WI38 (cell line): ENCODE data around the gene SERPINE1.
"Not testable (repeated sequence)": the region's sequence is repeated elsewhere in the genome, so short reads cannot be mapped to it uniquely, and the experiment has no call there.

Experiments
- H3K4me3 ChIP-seq: 2 replicates; pipeline ENCODE4 v1.5.1; 2011; ENCODE audit warnings: low read depth, mild to moderate bottlenecking, control low read depth, low read length
- TF ChIP-seq, protein P1 (sequence below): IDR thresholded peaks from 2 replicates; pipeline ENCODE4 v1.5.1; 2012; ENCODE audit warnings: low read depth, mild to moderate bottlenecking, control low read depth, low read length

SERPINE1 gene

DNA sequence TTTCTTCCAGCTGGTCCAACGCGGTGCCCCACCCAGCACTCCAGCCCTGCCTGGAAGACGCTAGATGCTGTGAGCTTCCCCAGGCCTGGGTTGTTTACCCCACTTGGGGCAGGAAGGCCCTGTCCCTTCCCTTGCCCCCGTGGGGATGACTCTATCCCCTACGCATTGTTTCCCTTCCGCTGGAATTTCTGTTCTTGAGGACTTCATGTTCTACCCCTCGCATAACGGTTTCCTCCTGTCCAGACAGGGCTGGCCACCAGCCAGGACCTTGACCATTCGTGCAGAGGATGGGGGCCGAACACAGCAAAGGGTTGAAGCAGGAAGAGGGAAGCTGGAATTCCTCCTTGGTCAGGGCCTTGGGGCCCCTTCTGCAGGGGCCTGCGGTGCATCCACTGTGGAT, 14.7 kb upstream of the SERPINE1 start:
- no peak overlapping the region for H3K4me3 ChIP-seq
- TF ChIP-seq, protein P1, sequence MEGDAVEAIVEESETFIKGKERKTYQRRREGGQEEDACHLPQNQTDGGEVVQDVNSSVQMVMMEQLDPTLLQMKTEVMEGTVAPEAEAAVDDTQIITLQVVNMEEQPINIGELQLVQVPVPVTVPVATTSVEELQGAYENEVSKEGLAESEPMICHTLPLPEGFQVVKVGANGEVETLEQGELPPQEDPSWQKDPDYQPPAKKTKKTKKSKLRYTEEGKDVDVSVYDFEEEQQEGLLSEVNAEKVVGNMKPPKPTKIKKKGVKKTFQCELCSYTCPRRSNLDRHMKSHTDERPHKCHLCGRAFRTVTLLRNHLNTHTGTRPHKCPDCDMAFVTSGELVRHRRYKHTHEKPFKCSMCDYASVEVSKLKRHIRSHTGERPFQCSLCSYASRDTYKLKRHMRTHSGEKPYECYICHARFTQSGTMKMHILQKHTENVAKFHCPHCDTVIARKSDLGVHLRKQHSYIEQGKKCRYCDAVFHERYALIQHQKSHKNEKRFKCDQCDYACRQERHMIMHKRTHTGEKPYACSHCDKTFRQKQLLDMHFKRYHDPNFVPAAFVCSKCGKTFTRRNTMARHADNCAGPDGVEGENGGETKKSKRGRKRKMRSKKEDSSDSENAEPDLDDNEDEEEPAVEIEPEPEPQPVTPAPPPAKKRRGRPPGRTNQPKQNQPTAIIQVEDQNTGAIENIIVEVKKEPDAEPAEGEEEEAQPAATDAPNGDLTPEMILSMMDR: no peak

DNA sequence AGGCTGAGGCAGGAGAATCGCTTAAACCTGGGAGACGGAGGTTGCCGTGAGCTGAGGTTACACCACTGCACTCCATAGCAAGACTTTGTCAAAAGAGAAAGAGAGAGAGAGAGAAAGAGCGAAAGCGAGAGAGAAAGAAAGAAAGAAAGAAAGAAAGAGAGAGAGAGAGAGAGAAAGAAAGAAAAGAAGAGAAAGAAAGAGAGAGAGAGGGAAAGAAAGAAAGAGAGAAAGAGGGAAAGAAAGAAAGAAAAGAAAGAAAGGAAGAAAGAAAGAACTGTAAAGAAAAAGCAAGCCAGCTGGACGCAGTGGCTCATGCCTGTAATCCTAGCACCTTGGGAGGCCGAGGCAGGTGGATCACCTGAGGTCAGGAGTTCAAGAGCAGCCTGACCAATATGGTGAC, 13.8 kb upstream of the SERPINE1 start:
- H3K4me3 ChIP-seq: not testable (repeated sequence)

DNA sequence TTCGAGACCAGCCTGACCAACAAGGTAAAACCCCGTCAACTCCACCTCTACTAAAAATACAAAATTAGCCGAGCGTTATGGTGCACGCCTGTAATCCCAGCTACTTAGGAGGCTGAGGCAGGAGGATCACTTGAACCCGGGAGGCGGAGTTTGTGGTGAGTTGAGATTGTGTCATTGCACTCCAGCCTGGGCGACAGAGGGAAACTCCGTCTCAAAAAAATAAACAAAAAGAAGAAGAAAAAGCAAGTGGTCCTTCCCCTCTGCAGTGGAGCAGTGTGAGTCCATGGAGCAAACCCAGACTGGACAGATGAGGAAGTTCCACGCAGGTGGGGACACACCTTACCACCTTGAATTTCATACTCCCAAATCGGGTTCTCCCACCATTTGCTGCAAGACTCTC, 13.1 kb upstream of the SERPINE1 start:
- TF ChIP-seq, protein P1: no peak
- no peak overlapping the region for H3K4me3 ChIP-seq

DNA sequence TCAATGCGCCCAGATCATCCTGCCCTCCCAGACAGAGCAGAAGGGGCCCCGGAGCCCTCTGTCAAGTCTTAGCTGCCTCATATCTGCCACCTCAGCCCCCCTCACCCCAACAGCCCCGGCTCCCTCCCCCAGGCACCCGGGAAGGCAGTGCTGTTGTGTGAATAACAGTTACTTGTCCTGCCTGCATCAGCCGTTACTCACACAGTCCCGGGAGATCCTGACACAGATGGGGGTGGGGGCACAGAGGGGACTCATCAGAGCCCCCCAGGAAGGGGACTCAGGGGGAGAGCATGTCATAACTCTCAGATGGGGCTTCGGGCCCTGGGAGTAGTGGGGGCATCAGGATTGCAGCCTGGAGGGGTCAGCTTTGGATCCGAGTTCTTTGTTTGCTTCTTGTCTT, 12.4 kb upstream of the SERPINE1 start:
- TF ChIP-seq, protein P1: no peak
- H3K4me3 ChIP-seq: no peak overlapping the region

DNA sequence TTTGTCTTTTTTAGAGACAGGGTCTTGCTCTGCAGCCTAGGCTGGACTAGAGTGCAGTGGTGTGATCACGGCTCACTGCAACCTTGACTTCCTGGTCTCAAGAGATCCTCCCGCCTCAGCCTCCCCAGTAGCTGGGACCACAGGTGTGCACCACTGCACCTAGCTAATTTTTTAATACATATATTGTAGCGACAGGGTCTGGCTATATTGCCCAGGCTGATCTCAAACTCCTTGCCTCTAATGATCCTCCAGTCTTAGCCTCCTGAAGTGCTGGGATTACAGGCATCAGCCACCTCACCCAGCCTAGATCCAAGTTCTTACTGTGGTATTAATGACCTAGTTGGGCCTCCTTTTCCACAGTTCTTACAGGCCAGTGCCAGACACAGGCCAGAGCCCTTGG, 11.7 kb upstream of the SERPINE1 start:
- H3K4me3 ChIP-seq: no peak overlapping the region
- TF ChIP-seq, protein P1: no peak

DNA sequence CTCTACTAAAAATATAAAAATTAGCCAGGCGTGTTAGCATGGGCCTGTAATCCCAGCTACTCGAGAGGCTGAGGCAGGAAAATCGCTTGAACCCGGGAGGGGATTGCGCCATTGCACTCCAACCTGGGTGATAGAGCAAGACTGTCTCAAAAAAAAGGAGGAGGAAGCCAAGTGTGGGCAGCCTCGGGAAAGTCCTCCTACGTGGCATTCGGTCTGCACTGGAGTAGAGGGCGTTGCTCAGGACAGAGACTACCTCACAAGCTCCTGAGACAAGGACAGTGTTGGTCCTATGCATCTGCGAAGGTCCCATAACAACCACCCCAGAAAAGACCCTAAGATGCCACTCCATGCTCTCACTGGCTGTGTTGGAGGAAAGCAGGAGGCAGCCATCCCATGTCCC, 10.0 kb upstream of the SERPINE1 start:
- TF ChIP-seq, protein P1: no peak
- no peak overlapping the region for H3K4me3 ChIP-seq

DNA sequence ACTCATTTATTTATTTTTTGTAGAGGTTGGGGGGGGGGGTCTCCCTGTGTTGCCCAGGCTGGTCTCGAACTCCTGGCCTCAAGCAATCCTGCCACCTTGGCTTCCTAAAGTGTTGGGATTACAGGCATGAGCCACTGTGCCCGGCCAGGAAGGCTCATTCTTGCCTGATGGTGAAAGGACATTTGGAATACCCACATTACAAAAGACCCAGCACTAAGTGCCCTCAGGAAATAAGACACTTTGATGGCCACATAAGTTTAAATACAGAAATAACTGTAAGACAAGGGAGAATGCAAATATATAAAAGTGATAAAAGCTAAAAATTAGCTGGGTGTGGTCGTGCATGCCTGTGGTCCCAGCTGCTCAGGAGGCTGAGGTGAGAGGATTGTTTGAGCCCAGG, 8.0 kb upstream of the SERPINE1 start:
- no peak overlapping the region for H3K4me3 ChIP-seq
- TF ChIP-seq, protein P1: no peak

DNA sequence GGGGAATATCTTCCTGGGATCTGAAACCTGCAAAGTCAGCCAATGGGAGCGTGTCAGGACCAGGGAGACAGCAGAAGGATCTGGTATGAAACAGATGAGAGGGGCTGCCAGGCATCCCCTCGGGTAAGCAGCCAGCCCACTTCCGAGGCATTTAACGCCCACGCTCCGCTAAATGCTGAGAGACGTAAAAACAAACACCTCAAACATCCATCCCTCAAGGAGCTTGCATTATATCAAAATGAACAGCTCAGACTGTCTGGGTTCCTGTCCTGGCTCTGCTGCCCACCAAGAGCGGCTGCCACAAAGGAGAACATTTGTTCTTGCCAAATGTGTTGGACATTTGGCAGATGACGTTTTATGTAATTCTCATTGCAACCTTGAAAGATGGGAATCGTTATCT, 7.0 kb upstream of the SERPINE1 start:
- H3K4me3 ChIP-seq: no peak overlapping the region
- TF ChIP-seq, protein P1: no peak
